WTC11 (cell line): Measurements from ENCODE around the gene ZNF888. TPM values are rescaled to one million over a fixed set of nuclear protein-coding genes. Genes with fewer than 3 reads are reported as not detected.

Experiments used
- ATAC-seq: fragments of 200-7000 bp; cut with Tn5 transposase; 2 replicates; pipeline ENCODE4 v1.10.0; 2021; ENCODE audit warnings: mild to moderate bottlenecking, moderate library complexity
- CTCF ChIA-PET: fragments of 300-600 bp; sonication (Branson Sonifier 250); formaldehyde crosslinking; loops from one replicate; lab custom pipeline; 2021; ENCODE audit warnings: antibody characterized with exemption; lab: Charles Lee
- POLR2A ChIA-PET: fragments of 350-600 bp; sonication (Branson Sonifier 250); formaldehyde crosslinking; loops from one replicate; lab custom pipeline; 2021; ENCODE audit warnings: antibody characterized with exemption; lab: Charles Lee
- DNase-seq: peaks from one replicate; pipeline ENCODE4 v3.0.0; 2021; ENCODE audit warnings: low spot score
- H3K27ac Mint-ChIP-seq: 2 replicates; pipeline ENCODE4 v1.8.0; 2021; ENCODE audit warnings: mixed read lengths
- H3K27me3 Mint-ChIP-seq: 2 replicates; pipeline ENCODE4 v1.8.0; 2021; ENCODE audit warnings: low read depth, mild to moderate bottlenecking, moderate library complexity, mixed read lengths
- H3K36me3 Mint-ChIP-seq: 2 replicates; pipeline ENCODE4 v1.8.0; 2021; ENCODE audit warnings: mixed read lengths
- H3K4me1 Mint-ChIP-seq: 2 replicates; pipeline ENCODE4 v1.8.0; 2022; ENCODE audit warnings: mixed read lengths
- H3K4me3 Mint-ChIP-seq: 2 replicates; pipeline ENCODE4 v1.8.0; 2021; ENCODE audit warnings: mild to moderate bottlenecking, moderate library complexity, mixed read lengths
- H3K9me3 Mint-ChIP-seq: 2 replicates; pipeline ENCODE4 v1.8.0; 2021; ENCODE audit warnings: mixed read lengths
- ATF1 ChIP-seq: sonication (generic); formaldehyde crosslinking; IDR thresholded peaks from 2 replicates; pipeline ENCODE4 v1.8.1; 2023; ENCODE audit warnings: mild to moderate bottlenecking, moderate library complexity, missing genetic modification reagents
- CTCF ChIP-seq: fragments of 200-600 bp; IDR thresholded peaks from 2 replicates; pipeline ENCODE4 v1.8.0; 2022; ENCODE audit warnings: antibody characterized with exemption
- EMX1 ChIP-seq: fragments of 250-450 bp; sonication (Bioruptor Pico); IDR thresholded peaks from 2 replicates; pipeline ENCODE4 v1.8.0; 2021; ENCODE audit warnings: mild to moderate bottlenecking
- ETV6 ChIP-seq: sonication (generic); formaldehyde crosslinking; IDR thresholded peaks from 2 replicates; pipeline ENCODE4 v1.8.1; 2022; ENCODE audit warnings: mild to moderate bottlenecking, missing genetic modification reagents
- GABPB1 ChIP-seq: sonication (generic); formaldehyde crosslinking; IDR thresholded peaks from 2 replicates; pipeline ENCODE4 v1.8.1; 2023; ENCODE audit warnings: mild to moderate bottlenecking, missing genetic modification reagents
- GTF2I ChIP-seq: fragments of 250-450 bp; sonication (Bioruptor Pico); conservative IDR thresholded peaks from 2 replicates; pipeline ENCODE4 v1.4.0; 2021; ENCODE audit warnings: mild to moderate bottlenecking
- IRF1 ChIP-seq: sonication (generic); formaldehyde crosslinking; IDR thresholded peaks from 2 replicates; pipeline ENCODE4 v1.8.0; 2023; ENCODE audit warnings: missing genetic modification reagents
- IRF2 ChIP-seq: sonication (generic); formaldehyde crosslinking; IDR thresholded peaks from 2 replicates; pipeline ENCODE4 v1.8.0; 2022; ENCODE audit warnings: low read depth, missing genetic modification reagents, borderline replicate concordance
- JAZF1 ChIP-seq: fragments of 250-450 bp; sonication (Bioruptor Pico); IDR thresholded peaks from 2 replicates; pipeline ENCODE4 v1.9.0; 2021; ENCODE audit warnings: moderate library complexity, mild to moderate bottlenecking, inconsistent platforms
- NFATC4 ChIP-seq: fragments of 250-450 bp; sonication (Bioruptor Pico); IDR thresholded peaks from 2 replicates; pipeline ENCODE4 v1.9.0; 2021; ENCODE audit warnings: mild to moderate bottlenecking
- NFYB ChIP-seq: sonication (generic); formaldehyde crosslinking; conservative IDR thresholded peaks from 2 replicates; pipeline ENCODE4 v1.8.0; 2022; ENCODE audit warnings: low read depth, missing genetic modification reagents
- NR1H2 ChIP-seq: sonication (generic); formaldehyde crosslinking; IDR thresholded peaks from 2 replicates; pipeline ENCODE4 v1.9.0; 2021; ENCODE audit warnings: mild to moderate bottlenecking, moderate library complexity, missing genetic modification reagents
- PREB ChIP-seq: sonication (generic); formaldehyde crosslinking; IDR thresholded peaks from 2 replicates; pipeline ENCODE4 v1.8.1; 2022; ENCODE audit warnings: mild to moderate bottlenecking, missing genetic modification reagents, moderate library complexity, borderline replicate concordance
- RORB ChIP-seq: fragments of 250-450 bp; sonication (Bioruptor Pico); IDR thresholded peaks from 2 replicates; pipeline ENCODE4 v1.9.0; 2021; ENCODE audit warnings: mild to moderate bottlenecking
- TEAD1 ChIP-seq: sonication (generic); formaldehyde crosslinking; IDR thresholded peaks from 2 replicates; pipeline ENCODE4 v1.8.0; 2022; ENCODE audit warnings: mild to moderate bottlenecking, missing genetic modification reagents
- TP53 ChIP-seq: sonication (generic); formaldehyde crosslinking; IDR thresholded peaks from 2 replicates; pipeline ENCODE4 v1.8.1; 2023; ENCODE audit warnings: mild to moderate bottlenecking, missing genetic modification reagents
- ZNF138 ChIP-seq: sonication (generic); formaldehyde crosslinking; conservative IDR thresholded peaks from 2 replicates; pipeline ENCODE4 v1.8.1; 2022; ENCODE audit warnings: mild to moderate bottlenecking, moderate library complexity, missing genetic modification reagents
- ZNF219 ChIP-seq: sonication (generic); formaldehyde crosslinking; IDR thresholded peaks from 2 replicates; pipeline ENCODE4 v1.8.0; 2023; ENCODE audit warnings: missing genetic modification reagents, mild to moderate bottlenecking, borderline replicate concordance
- ZNF263 ChIP-seq: sonication (generic); formaldehyde crosslinking; IDR thresholded peaks from 2 replicates; pipeline ENCODE4 v1.8.1; 2022; ENCODE audit warnings: low read depth, mild to moderate bottlenecking, moderate library complexity, missing genetic modification reagents
- ZNF416 ChIP-seq: fragments of 250-450 bp; sonication (Bioruptor Pico); IDR thresholded peaks from 2 replicates; pipeline ENCODE4 v1.9.0; 2021; ENCODE audit warnings: mild to moderate bottlenecking, inconsistent platforms
- ZNF532 ChIP-seq: fragments of 250-450 bp; sonication (Bioruptor Pico); IDR thresholded peaks from 2 replicates; pipeline ENCODE4 v1.9.0; 2021; ENCODE audit warnings: mild to moderate bottlenecking, borderline replicate concordance
- total RNA-seq: library from RNA; stranded (reverse); gene quantifications from 3 replicates; pipeline ENCODE4 v1.2.3, GENCODE V29; 2021
- TF ChIP-seq, protein P1 (sequence below): sonication (generic); formaldehyde crosslinking; IDR thresholded peaks from 2 replicates; pipeline ENCODE4 v1.8.0; 2022; ENCODE audit warnings: mild to moderate bottlenecking, missing genetic modification reagents

Gene ZNF888
- total RNA-seq, 1 experiment from 2014 or later = 9.8 TPM

- no peak for TF ChIP-seq CTCF
These were observed 15.5 kb upstream of the ZNF888 start (continued) for GRCh38 chr19:52938761-52939160.

DNA sequence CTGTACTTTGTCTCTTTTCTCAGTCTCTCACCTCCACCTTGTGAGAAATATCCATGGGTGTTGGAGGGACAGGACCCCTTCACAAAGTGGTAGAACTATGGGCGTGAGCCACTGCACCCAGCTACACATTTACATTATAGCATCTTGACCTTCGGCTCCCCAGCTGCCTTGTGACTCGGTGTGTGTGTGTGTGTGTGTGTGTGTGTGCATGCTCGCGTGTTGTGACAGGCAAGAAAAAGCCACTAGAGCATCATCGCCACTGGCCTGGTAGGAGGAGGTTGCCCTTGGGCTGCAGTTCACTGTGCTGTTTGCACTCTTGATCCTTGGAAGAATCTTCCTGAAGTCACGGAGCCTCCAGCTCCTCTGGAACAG is 13.7 kb upstream of the ZNF888 start:
- no peak overlapping the region; the same call in 1 of the 2 replicates for H3K27ac Mint-ChIP-seq
- H3K27me3 Mint-ChIP-seq = no peaks in the 10 kb centered on the region
- H3K4me3 Mint-ChIP-seq = no peak overlapping the region
- no peak for TF ChIP-seq ZNF532 (CRISPR knock-in tag)
- H3K4me1 Mint-ChIP-seq = peaks cover 21% of the 10 kb centered on the region
- DNase-seq (no peak), ATAC-seq (no peak)
- peaks cover 18% of the 10 kb centered on the region; the same call in 1 of the 2 replicates for H3K36me3 Mint-ChIP-seq
- ChIA-PET POLR2A (interaction anchor here (0.5 kb wide), 1 partner anchor 46 kb away, joined by 3 read pairs; no protein-coding TSS in a partner anchor), CTCF (no interaction called here)
- H3K9me3 Mint-ChIP-seq = no peaks in the 10 kb centered on the region

DNA sequence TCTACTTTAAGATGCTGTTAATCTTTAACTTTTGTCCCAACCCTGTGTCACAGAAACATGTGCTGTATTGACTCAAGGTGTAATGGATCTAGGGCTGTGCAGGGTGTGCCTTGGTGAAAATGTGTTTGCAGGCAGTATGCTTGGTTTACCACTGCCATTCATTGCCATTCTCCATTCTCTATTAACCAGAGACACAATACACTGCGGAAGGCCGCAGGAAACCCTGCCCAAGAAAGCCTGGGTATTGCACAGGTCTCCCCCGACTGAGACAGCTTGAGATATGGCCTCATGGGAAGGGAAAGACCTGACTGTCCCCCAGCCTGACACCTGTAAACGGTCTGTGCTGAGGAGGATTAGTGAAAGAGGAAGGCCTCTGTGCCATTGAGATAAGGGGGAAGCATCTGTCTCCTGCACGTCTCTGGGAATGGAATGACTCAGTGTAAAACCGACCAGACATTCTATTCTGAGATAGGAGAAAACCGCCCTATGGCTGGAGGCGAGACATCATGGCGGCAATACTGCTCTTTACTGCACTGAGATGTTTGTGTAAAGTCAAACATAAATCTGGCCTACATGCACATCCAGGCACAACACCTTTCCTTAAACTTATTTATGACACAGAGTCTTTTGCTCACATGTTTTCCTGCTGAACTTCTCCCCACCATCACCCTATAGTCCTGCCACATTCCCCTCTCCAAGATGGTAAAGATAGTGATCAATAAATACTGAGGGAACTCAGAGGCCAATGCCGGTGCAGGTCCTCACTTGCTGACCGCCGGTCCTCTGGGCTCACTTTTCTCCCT is 13.1 kb upstream of the ZNF888 start:
- ChIA-PET POLR2A (interaction anchor here (0.5 kb wide), 1 partner anchor 47 kb away, joined by 3 read pairs; no protein-coding TSS in a partner anchor), CTCF (no interaction called here)
- peaks cover 18% of the 10 kb centered on the region; the same call in 1 of the 2 replicates for H3K36me3 Mint-ChIP-seq
- H3K27ac Mint-ChIP-seq = no peak overlapping the region; the same call in 1 of the 2 replicates
- H3K4me1 Mint-ChIP-seq = peaks cover 18% of the 10 kb centered on the region
- H3K9me3 Mint-ChIP-seq = no peaks in the 10 kb centered on the region
- no peak for TF ChIP-seq NFYB (CRISPR knock-in tag)
- no peak for TF ChIP-seq NFATC4 (CRISPR knock-in tag)
- TF ChIP-seq, protein P1, sequence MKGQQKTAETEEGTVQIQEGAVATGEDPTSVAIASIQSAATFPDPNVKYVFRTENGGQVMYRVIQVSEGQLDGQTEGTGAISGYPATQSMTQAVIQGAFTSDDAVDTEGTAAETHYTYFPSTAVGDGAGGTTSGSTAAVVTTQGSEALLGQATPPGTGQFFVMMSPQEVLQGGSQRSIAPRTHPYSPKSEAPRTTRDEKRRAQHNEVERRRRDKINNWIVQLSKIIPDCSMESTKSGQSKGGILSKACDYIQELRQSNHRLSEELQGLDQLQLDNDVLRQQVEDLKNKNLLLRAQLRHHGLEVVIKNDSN (CRISPR knock-in tag) = no peak
- no peak for TF ChIP-seq ZNF138
- TF ChIP-seq GTF2I = no peak
- TF ChIP-seq EMX1 (CRISPR knock-in tag) = no peak
- no peak for TF ChIP-seq RORB (CRISPR knock-in tag)
- TF ChIP-seq GABPB1 = no peak
- TF ChIP-seq ZNF263 = no peak
- TF ChIP-seq ZNF416 (CRISPR knock-in tag) = no peak
- TF ChIP-seq ZNF219 (CRISPR knock-in tag) = no peak
- H3K27me3 Mint-ChIP-seq = no peaks in the 10 kb centered on the region
- ATAC-seq (no peak), DNase-seq (no peak)
- H3K4me3 Mint-ChIP-seq = no peak overlapping the region

GRCh38 chr19:52935434-52935833 is 12.2 kb upstream of the ZNF888 start:
- H3K9me3 Mint-ChIP-seq = no peaks in the 10 kb centered on the region
- H3K4me1 Mint-ChIP-seq = peaks cover 13% of the 10 kb centered on the region
- no peaks in the 10 kb centered on the region for H3K27me3 Mint-ChIP-seq
- H3K36me3 Mint-ChIP-seq = peaks cover 18% of the 10 kb centered on the region; the same call in 1 of the 2 replicates
- no peak overlapping the region for H3K27ac Mint-ChIP-seq
- CTCF ChIA-PET = interaction anchor here (0.6 kb wide), 1 partner anchor 1376 kb away, joined by 3 read pairs; no protein-coding TSS in a partner anchor
- H3K4me3 Mint-ChIP-seq = no peak overlapping the region
- DNase-seq = no peak
- POLR2A ChIA-PET = no interaction called here
- no peak for ATAC-seq
- TF ChIP-seq ETV6 (no peak), IRF2 (CRISPR knock-in tag) (no peak), ATF1 (CRISPR knock-in tag) (no peak), TEAD1 (CRISPR knock-in tag) (no peak), IRF1 (CRISPR knock-in tag) (no peak), ZNF416 (CRISPR knock-in tag) (no peak), PREB (CRISPR knock-in tag) (no peak), TP53 (CRISPR knock-in tag) (no peak), JAZF1 (no peak), NR1H2 (CRISPR knock-in tag) (no peak)
- TF ChIP-seq, protein P1 (CRISPR knock-in tag) = no peak
